NCI-H226 (cell line): Measurements from ENCODE around the gene ARGFX.
A peak's percentile ranks its signal among the peaks of the same experiment; 100 is the strongest.
"Not testable (repeated sequence)": the region's sequence is repeated elsewhere in the genome, so short reads cannot be mapped to it uniquely, and the experiment has no call there.

Experiments used
- DNase-seq: peaks from one replicate; pipeline ENCODE4 v3.0.0-alpha.2; 2015

Gene ARGFX

DNA sequence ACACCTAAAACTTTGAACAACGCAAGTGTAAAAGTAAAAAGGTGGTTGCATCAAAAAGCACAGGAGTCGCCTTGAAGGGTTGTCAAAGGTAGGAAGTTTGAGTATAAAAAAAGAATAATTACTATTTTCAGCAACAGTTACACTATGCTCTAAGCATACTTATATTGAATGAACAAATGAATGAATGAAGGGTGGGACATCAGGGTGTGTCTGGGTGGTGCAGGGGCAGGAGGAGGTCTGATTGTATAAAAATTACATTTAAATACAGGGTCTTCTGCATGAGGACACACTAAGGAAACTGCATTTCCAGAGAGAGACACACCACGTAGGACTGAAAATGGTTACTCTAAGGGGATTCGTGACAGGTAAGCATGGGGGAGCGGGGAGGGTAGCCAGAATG is at the start of gene ARGFX:
Gene ARGFX, plus strand, starts transcription at position 301 of the 400 bp plus-strand sequence. CDS start 2,765 bp downstream, outside the sequence.
- DNase-seq: no peak

DNA sequence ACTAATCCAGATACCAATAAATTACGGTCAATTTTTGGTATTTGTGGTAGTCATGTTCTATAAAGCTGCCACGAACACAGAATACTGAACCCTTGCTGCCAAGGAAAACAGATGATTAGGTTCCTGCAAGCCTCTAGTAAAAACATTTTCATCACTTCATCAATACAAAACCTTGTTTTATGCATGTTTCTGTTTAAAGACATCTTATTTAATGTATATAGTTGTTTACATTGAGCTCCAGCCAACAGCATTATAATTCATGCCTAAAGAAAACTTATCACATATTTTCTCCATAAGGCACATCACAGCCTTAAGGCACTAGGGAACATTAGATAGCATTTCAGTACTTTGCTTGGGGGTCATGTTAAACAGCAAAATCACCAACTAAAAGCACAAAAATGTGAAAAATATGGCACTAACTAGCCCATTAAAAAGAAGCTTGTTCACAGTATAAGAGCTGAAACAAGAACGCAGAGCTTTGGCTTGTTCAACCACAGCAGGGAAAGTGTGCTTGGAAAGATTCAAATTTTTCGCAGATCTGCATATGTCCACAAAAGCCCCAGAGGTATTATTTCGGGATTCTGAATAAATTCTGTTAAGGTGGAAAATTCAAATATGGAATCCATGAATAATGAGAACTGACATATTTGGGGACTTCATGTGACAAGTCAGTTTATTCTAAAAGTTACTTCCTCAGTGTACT is 49.6 kb upstream of the ARGFX start:
- no peak for DNase-seq

DNA sequence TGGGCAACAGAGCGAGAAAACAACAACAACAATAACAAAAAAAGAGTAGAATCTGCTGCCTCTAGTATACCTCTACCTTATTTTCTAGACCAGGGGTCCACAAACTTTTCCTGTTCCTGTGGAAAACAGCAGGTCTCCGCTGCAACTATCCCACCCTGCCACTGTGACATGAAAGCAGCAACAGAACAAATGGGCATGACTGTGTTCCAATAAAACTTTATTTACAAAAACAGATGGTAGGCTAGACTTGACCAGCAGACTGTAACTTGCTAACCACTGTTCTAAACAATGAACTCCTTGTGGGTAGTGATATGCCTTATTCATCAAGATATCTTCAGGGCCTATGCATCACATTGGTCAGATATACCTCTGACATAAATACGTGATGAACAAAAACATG is 47.2 kb upstream of the ARGFX start:
- no peak for DNase-seq

DNA sequence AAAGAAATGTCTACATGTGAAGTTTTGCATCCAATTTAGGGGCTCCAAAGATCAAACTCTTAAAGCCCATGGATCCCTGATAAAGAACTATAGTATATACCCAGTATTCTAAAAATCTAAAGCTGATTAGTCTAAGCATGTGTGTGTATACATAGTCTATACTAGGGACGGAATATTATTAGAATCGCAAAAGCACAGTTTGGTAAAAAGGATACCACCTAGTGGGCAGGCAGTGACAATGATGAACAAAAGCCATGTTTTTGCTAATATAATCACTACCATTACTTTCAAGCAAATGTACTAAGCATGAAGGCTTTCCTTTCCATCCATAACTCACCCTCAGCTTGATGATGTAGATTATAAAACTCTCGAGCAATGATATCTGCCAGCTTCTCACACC is 38.4 kb upstream of the ARGFX start:
- no peak for DNase-seq

DNA sequence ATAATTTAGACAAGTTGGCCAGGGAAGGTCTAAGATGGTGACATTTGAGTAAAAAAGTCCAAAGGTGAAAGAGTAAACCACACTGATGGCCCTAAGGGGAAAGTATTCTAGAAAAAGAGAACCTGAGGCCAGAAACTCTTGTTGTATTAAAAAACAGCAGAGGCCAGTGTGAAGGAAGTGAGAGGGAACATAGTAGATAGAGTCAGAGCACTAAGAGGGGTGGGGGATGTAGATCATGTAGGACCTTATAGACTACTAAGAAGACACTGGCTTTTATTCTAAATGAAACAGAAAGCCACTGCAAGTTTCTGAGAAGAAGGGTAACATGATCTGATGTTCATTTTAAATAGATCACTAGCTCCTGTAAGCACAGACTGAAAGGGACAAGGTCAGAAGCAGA is 36.5 kb upstream of the ARGFX start:
- DNase-seq: no peak

DNA sequence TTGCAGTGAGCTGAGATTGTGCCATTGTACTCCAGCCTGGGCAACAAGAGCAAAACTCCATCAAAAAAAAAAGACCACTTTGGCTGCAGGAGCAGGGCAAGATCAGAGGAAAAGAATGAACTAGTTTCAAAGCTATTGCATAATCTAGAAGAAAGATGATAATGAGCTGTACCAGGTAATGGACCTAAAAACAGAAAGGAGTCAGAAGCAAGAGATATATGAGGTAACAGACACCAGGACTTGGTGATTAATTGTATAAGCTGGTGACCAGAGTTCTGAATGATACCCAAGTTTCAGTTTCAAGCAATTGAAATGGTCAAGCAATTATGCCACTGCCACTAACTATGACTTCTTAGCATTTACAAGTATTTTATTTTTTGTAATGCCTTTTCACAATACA is 24.8 kb upstream of the ARGFX start:
- DNase-seq: no peak

DNA sequence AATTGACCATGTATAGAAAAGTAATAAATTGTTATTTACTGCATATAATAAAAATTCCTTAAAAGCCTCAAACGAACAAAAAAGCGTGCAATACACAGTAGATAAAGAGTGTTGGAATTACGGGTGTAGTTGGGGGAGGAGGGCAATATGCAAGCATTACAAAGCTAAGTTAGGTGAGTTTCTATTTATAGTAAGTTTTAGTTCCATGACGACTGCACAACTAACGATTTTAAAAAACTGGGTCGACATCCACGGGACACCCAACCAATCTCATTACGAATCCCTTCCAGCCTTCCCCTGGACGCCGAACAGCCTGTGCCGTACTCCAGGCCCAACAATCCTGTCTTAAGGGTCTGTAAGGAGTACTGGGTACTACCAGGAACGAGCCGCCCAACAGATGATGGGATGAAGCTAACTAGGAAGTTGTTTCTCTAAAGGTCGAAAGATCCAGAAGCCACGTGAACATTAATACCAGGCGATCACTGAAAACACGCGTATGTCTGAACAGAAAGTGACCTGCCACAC is 22.6 kb upstream of the ARGFX start:
- no peak for DNase-seq

DNA sequence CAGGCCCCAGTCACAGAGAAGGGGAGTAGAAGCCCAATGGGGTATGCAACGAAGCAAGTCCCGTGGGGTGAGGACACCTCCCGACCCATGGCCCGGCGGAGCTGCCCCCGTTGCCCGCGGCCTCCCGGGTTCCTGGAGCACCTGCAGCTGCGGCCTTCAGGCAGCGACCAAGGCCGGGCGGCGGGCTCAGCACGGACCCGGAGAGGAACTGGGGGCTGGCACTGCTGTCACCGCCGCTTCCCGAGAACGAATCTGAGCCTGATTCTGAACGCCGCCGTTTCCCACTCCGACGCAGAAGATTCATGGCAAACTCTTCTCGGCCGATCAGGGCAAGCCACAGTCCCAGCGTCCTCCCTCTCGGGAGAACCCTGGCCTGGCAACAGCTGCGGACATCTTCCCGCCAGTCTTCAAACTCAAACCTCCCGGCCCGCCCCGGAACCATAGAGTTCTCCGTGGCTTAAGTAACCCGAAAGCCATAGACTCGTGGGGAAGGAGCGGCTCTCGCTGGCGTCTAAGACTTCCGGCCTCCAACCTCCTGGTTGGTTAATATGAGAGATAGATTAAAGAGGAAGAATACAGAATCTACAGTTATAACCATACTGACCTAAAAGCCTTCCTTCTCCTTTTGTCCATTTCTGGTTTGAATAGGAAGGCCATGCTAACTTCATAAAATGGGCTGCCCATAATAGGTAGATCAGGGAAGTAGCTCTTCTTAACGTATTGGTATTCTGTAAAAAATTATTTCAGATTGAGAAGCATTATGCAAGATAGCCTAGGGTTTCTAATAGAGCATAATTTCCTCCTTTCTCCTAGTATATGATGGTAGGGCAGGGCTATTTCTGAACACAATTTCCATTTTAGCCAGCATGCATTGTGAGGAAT is 21.9 kb upstream of the ARGFX start, which contains the start of gene POLQ:
Gene POLQ, minus strand, starts transcription at position 415 of the 882 bp plus-strand sequence. Its CDS starts 111 bp downstream, at position 304.
- peak; percentile 78 for DNase-seq

DNA sequence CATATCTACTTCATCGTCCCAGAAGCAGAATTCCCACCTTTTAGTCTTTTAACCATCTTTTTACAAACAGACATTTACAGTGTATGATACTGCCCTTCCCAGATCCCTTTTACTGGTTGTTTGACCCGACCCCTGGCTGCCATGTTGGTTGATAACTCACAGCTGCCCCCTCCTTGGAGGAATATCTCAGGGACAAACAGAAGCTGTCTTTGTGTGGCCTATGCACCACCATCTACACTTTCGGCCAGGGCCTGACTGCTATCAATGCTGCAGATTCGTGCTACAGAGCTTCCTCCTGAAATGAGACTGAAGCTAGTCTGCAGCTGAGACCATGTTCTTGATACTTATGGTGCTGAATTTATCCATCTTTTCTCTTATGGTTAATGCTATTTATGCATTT is 15.4 kb upstream of the ARGFX start:
- no peak for DNase-seq

DNA sequence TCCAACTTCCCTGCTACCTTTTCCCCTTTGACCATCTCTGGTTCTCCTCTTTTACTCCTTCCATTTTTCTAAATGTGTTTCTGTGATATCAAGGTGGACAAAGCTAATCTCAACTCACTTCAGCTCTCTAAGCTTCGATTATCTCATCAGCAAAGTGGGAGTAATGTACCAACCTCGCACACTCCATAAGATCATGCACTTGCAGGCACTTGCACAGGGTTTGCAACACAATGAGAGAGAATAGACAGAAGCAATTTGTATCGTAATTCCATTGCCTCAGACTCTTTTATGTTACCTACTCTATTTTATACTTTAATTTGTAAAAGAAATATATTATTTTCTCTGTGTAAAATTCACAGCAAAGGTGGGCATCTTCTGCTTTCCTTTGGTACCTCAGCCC is 15.0 kb upstream of the ARGFX start:
- no peak for DNase-seq

DNA sequence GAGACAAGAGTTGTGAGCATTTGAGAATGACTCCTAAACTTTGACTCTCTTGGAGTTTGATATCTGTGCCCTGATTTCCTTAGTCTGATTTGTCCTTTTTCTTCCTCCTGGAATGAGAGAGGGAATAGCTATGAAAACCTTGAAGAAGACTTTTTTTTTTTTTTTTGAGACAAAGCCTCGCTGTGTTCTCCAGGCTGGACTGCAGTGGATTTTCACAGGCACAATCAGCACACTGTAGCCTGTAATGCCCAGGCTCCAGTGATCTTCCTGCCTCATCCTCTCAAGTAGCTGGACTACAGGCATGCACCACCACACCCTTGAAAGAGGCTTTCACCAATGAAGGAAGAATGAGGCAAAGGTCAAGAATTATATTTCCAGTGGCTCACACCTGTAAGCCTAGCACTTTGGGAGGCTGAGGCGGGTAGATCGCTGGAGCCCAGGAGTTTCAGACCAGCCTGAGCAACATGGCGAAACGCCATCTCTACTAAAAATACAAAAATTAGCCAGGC is 10.3 kb upstream of the ARGFX start:
- DNase-seq: no peak

DNA sequence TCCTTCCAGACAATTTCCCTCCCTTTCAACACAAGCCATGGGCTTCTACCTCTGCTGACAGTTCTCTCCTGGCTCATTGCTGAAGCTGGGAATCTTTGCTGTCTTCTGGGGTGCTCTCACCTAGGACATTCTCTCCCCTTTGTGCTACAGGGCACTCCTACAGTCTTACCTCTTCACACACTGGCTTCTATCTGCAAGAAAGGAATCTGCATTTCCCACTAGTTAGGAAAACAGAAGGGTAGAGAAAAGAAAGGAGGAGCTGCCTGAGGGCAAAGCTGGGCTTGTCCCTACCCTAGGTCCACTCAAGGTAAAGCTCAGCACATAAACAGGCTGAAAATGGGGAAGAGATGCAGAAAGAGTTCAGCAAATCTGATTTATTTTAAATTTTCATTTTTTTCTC is 5.6 kb upstream of the ARGFX start:
- DNase-seq: no peak

DNA sequence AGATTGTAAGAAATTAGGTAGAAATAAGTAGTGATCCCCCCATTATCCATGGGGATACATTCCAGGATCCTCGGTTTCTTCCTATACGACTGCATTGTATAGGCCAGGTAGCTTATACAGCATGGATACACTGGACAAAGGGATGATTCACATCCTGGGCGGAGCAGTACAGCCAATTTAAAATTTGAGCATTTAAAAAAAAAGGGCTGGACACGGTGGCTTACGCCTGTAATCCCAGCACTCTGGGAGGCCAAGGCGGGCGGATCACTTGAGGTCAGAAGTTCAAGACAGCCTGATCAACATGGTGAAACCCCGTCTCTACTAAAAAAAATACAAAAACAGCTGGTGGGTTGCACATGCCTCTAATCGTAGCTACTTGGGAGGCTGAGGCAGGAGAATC is 976 bp upstream of the ARGFX start:
- DNase-seq: no peak

DNA sequence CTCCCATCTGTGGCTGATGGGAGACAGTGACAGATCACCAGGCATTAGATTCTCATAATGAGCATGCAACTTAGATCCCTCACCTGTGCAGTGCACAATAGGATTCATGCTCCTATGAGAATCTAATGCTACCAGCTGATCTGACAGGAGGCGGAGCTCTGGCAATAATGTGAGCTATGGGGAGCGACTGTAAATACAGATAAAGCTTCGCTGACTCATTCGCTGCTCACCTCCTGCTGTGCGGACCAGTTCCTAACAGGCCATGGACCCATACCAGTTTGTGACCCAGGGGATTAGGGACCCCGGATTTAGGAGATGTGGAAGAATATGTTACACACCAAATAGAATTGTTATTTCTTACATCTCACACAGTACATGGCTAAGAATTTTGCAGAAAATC is 6.7 kb downstream of the ARGFX start:
- peak; percentile 66 for DNase-seq

DNA sequence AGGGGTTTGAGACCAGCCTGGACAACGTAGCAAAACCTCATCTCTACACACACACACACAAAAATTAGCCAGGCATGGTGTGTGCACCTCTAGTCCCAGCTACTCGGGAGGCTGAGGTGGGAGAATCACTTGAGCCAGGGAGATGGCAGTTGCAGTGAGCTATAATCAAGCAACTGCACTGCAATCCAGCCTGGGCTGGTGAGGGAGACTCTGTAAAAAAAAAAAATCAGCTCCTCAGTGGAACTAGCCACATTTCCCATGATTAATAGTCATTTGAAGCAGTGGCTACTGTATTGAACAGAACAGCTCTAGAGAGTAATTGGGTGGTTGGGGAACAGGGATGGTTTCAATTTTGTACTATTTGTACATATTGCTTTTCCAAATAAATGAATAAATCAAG is 13.9 kb downstream of the ARGFX start:
- no peak for DNase-seq

DNA sequence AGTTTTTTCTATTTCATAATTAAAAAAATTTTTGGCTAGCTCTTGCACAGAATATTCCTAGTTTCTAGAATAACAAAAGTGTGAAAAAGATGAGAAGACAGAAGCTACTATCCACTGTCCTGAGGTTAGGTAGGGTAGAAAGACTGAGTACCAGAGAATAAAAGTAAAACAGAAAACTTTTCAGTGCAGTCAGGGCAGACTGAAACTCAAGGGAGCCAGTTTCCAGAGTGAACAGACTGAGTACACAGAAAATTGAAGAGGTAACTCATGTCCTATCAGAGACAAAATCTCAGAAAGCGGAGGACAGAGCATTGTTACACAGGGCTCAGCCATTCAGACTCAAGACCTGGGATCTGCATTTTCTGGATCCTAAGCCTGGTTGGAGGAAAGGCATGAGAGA is 16.7 kb downstream of the ARGFX start:
- no peak for DNase-seq

DNA sequence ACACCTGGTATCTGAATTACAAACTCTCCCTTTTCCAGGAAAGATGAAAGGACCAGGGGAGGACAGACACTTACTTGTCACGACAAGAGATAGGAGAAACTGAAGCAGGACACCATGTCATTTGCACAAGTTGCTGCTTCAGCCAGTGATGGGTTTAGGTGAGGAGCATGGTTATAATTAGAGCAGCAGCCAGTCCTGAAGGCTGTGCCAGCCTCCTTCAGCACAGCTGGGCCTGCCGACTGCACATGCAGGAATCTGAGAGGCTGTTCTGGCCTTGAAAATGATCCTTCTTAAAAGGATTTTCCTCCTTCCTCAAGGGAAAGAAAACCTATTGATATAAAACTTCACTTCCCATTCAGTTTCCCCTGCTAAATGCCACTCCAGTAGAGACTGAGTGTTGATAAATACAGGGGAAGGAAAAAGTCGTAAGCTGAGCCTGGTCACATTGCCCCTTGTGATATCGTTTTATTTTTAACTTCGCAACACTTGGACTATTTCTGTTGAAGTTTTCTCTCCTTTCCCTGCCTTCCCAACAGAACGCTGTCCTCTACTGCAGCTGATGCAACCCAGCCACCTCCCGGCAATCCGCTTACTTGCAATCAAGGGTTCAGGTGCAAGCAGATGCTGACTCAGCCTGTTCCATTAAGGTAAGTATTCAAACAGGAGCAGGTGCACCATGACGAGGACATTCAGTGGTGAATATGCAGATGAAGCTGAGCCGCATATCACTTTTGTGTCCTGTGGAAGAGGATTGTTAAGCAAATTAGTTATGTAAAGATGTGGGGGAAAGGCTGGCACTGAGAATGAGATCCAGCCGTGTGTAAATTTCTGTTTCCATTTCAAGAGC is 25.3 kb downstream of the ARGFX start, which contains the start of gene FBXO40:
Gene FBXO40, plus strand, starts transcription at position 524 of the 847 bp plus-strand sequence. CDS start 27,197 bp downstream, outside the sequence.
- no peak for DNase-seq

DNA sequence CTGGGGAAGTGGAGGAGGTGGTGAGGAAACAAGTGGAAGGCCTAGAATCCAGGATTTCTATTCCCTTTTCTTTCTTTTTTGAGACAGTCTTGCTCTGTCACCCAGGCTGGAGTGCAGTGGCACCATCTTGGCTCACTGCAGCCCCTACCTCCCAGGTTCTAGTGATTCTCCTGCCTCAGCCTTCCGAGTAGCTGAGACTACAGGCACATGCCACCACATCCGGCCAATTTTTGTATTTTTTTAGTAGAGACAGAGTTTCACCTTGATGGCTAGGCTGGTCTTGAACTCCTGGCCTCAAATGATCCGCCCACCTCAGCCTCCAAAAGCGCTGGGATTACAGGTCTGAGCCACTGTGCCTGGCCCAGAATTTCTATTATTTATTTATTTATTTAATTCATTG is 26.1 kb downstream of the ARGFX start:
- not testable (repeated sequence) for DNase-seq

DNA sequence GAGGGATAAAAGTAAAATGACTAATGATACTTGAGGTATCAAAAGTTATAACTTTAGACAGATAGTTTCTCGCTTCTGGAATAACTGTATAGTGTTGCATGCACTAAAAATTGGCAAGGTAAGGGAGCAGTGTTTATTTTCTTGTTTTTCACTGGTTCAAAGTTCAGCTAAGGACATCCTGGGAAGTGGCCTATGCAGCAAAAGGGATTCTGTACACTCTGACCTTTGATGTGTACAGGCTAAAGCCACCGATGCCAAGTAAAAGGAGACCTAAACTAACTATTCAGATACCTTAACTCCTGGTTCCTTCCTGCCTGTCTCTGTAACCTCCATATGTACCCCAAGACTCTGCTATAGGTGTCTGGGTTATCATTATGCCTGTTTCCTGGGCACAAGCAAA is 27.1 kb downstream of the ARGFX start:
- no peak for DNase-seq

DNA sequence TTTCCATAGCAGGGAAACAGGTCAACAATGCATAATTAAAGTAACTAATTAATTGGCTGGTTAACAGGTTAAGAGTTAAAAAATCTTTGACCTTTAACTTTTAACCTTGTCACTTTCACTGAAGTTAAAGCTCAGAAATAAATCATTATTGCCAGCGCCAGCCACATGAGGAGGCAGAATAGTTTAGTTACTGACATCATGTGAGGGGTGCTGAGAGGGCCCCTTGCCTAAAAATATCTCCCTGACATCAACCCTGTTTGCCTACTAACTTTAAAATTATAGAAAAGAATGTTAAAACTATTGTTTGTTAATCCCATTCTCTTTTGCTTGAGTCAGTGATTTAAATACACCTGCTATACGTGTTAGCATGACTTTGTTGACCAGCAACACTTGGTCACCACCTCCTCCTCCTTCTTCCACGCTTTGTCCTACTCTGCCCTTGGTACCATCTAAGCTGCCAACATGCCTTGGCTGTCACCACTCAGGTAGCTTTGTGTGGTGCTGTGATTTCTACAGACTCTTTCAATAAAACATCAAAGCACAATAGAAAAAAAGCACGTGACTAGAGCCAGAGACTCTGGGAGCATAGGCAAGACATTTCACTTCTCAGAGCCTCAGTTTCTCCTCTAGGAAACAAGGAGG is 28.1 kb downstream of the ARGFX start:
- no peak for DNase-seq

DNA sequence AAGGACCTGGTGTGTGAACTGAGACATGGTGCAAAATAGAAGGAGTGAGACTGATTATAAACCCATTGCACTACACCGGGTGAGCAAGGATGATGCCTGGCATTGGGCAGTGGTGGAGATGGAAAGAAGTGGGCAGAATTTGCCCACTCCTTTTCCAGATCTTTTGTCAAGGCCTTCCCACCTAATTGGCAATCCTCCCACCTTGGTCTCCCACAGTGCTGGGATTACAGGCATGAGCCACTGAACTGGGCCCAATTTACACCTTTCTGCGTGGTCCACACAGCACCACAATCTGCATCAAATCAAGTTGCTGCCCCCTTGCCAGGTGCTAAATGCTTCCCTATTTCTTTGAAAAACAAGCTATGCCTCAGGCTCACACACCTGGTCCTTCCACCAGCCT is 30.8 kb downstream of the ARGFX start:
- DNase-seq: no peak

DNA sequence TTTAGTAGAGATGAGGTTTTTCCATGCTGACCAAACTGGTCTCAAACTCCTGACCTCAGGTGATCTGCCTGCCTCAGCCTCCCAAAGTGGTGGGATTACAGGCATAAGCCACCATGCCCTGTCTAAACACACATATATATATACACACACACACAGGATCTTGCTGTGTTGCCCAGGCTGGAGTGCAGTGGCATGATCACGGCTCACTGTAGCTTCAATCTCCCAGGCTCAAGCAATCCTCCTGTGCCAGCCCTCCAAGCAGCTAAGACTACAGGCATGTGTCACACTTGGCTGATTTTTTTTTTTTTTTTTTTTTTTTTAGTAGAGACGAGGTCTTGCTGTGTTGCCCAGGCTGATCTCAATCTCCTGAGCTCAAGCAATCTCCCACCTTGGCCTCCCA is 32.2 kb downstream of the ARGFX start:
- not testable (repeated sequence) for DNase-seq
